Neural progenitor cell (in vitro differentiated cells): ENCODE results near the gene ARHGAP24. TPM values are rescaled to one million over a fixed set of nuclear protein-coding genes. Genes with fewer than 3 reads are reported as not detected.

Source experiments
- DNase-seq: peaks from one replicate; pipeline ENCODE4 v3.0.0-alpha.2; 2016; ENCODE audit warnings: low spot score
- H2AFZ ChIP-seq: fragments of 200-600 bp; sonication (generic); replicated peaks from 2 replicates; pipeline ENCODE4 v1.6.1; 2016; ENCODE audit warnings: antibody characterized with exemption
- H3F3A ChIP-seq: fragments of 200-600 bp; sonication (generic); 2 replicates; pipeline ENCODE4 v1.6.1; 2016; ENCODE audit warnings: antibody characterized with exemption, low read depth
- H3K27ac ChIP-seq: fragments of 200-600 bp; sonication (generic); 2 replicates; pipeline ENCODE4 v1.5.1; 2016; ENCODE audit warnings: mild to moderate bottlenecking
- H3K27me3 ChIP-seq: fragments of 200-600 bp; sonication (generic); 2 replicates; pipeline ENCODE4 v1.6.1; 2016; ENCODE audit warnings: mild to moderate bottlenecking, moderate library complexity
- H3K36me3 ChIP-seq: fragments of 200-600 bp; sonication (generic); 2 replicates; pipeline ENCODE4 v1.5.1; 2016
- H3K4me1 ChIP-seq: fragments of 200-600 bp; sonication (generic); 2 replicates; pipeline ENCODE4 v1.6.1; 2016; ENCODE audit warnings: mixed run types
- H3K4me2 ChIP-seq: fragments of 200-600 bp; sonication (generic); 2 replicates; pipeline ENCODE4 v1.6.1; 2016
- H3K4me3 ChIP-seq: fragments of 200-600 bp; sonication (generic); 2 replicates; pipeline ENCODE4 v1.5.1; 2016
- H3K79me2 ChIP-seq: fragments of 200-600 bp; sonication (generic); 2 replicates; pipeline ENCODE4 v1.6.1; 2016; ENCODE audit warnings: low read depth
- H3K9ac ChIP-seq: fragments of 200-600 bp; sonication (generic); 2 replicates; pipeline ENCODE4 v1.6.1; 2016
- H3K9me3 ChIP-seq: fragments of 200-600 bp; sonication (generic); 2 replicates; pipeline ENCODE4 v1.5.1; 2016; ENCODE audit warnings: low read depth
- H4K20me1 ChIP-seq: fragments of 200-600 bp; sonication (generic); 2 replicates; pipeline ENCODE4 v1.6.1; 2016; ENCODE audit warnings: low read depth
- H3K27ac Mint-ChIP-seq: 3 replicates; pipeline ENCODE4 v1.8.0; 2021; ENCODE audit warnings: mixed read lengths
- H3K27me3 Mint-ChIP-seq: 2 replicates; pipeline ENCODE4 v1.8.0; 2022; ENCODE audit warnings: low read depth, mild to moderate bottlenecking, inconsistent platforms, moderate library complexity, mixed read lengths; ENCODE audit not compliant: insufficient read depth
- H3K36me3 Mint-ChIP-seq: 3 replicates; pipeline ENCODE4 v1.8.0; 2021; ENCODE audit warnings: mixed read lengths
- H3K4me1 Mint-ChIP-seq: 3 replicates; pipeline ENCODE4 v1.8.0; 2021; ENCODE audit warnings: mixed read lengths
- H3K4me3 Mint-ChIP-seq: 3 replicates; pipeline ENCODE4 v1.8.0; 2021; ENCODE audit warnings: mild to moderate bottlenecking, moderate library complexity, mixed read lengths
- H3K9me3 Mint-ChIP-seq: 3 replicates; pipeline ENCODE4 v1.8.0; 2020; ENCODE audit warnings: mixed read lengths
- CTCF ChIP-seq: fragments of 200-600 bp; sonication (generic); IDR thresholded peaks from 2 replicates; pipeline ENCODE4 v1.5.1; 2017; ENCODE audit warnings: antibody characterized with exemption, mild to moderate bottlenecking
- EZH2 ChIP-seq: fragments of 200-600 bp; sonication (generic); IDR thresholded peaks from 2 replicates; pipeline ENCODE4 v1.6.1; 2017; ENCODE audit warnings: antibody characterized with exemption, mild to moderate bottlenecking, moderate library complexity
- EZH2phosphoT487 ChIP-seq: fragments of 200-600 bp; sonication (generic); IDR thresholded peaks from 2 replicates; pipeline ENCODE4 v1.6.1; 2017; ENCODE audit warnings: antibody characterized with exemption
- total RNA-seq: library from RNA; depleted of rRNA; stranded (reverse); fragments of >200 nt; gene quantifications from 2 replicates; pipeline ENCODE4 v1.2.3, GENCODE V29; 2015; ENCODE audit warnings: low replicate concordance

Gene ARHGAP24
- total RNA-seq, 1 donor from 2014 or later, result 2.2 TPM

GRCh38 chr4:85938062-85938461 lies 463.1 kb downstream of the ARHGAP24 start:
- TF ChIP-seq EZH2 (no peak), EZH2phosphoT487 (no peak), CTCF (no peak)
- no peak overlapping the region for H3K9ac ChIP-seq
- H3K27ac ChIP-seq, result no peak overlapping the region
- DNase-seq, result no peak
- Mint-ChIP-seq H3K27ac (no peak overlapping the region), H3K4me1 (peaks cover 28% of the 10 kb centered on the region), H3K27me3 (no peaks in the 10 kb centered on the region), H3K36me3 (no peaks in the 10 kb centered on the region), H3K9me3 (no peaks in the 10 kb centered on the region), H3K4me3 (no peak overlapping the region)
- no peaks in the 10 kb centered on the region for H3K36me3 ChIP-seq
- H3K9me3 ChIP-seq, result no peaks in the 10 kb centered on the region
- H3K27me3 ChIP-seq, result no peaks in the 10 kb centered on the region
- no peak overlapping the region for H2AFZ ChIP-seq
- H4K20me1 ChIP-seq, result no peaks in the 10 kb centered on the region
- no peaks in the 10 kb centered on the region for H3K79me2 ChIP-seq
- peaks cover 4% of the 10 kb centered on the region for H3F3A ChIP-seq
- H3K4me3 ChIP-seq, result no peak overlapping the region
- peaks cover 10% of the 10 kb centered on the region for H3K4me1 ChIP-seq
- no peak overlapping the region for H3K4me2 ChIP-seq

- no peak overlapping the region for H3K9ac ChIP-seq
Measured at GRCh38 chr4:85938902-85939301, 464.0 kb downstream of the ARHGAP24 start.

GRCh38 chr4:85939595-85939994 lies 464.6 kb downstream of the ARHGAP24 start:
- Histone ChIP-seq H3K36me3 (no peaks in the 10 kb centered on the region), H3K9ac (no peak overlapping the region), H2AFZ (no peak overlapping the region), H3K4me2 (no peak overlapping the region), H3F3A (no peaks in the 10 kb centered on the region), H4K20me1 (no peaks in the 10 kb centered on the region), H3K4me3 (no peak overlapping the region), H3K27ac (no peak overlapping the region), H3K27me3 (no peaks in the 10 kb centered on the region), H3K79me2 (no peaks in the 10 kb centered on the region), H3K4me1 (no peaks in the 10 kb centered on the region), H3K9me3 (no peaks in the 10 kb centered on the region)
- TF ChIP-seq EZH2phosphoT487 (no peak), CTCF (no peak)
- no peak overlapping the region for H3K27ac Mint-ChIP-seq
- H3K27me3 Mint-ChIP-seq, result no peaks in the 10 kb centered on the region
- H3K4me1 Mint-ChIP-seq, result peaks cover 17% of the 10 kb centered on the region
- DNase-seq, result no peak
- peaks cover 5% of the 10 kb centered on the region for H3K36me3 Mint-ChIP-seq
- no peaks in the 10 kb centered on the region for H3K9me3 Mint-ChIP-seq
- no peak overlapping the region for H3K4me3 Mint-ChIP-seq

More at GRCh38 chr4:85938902-85939301, 464.0 kb downstream of the ARHGAP24 start:
- no peak for DNase-seq
- TF ChIP-seq CTCF (no peak), EZH2phosphoT487 (no peak), EZH2 (no peak)
- Histone ChIP-seq H3K27ac (no peak overlapping the region), H3K4me2 (no peak overlapping the region), H3K27me3 (no peaks in the 10 kb centered on the region), H3K4me3 (no peak overlapping the region), H3K36me3 (no peaks in the 10 kb centered on the region), H4K20me1 (no peaks in the 10 kb centered on the region), H3K79me2 (no peaks in the 10 kb centered on the region), H3K9me3 (no peaks in the 10 kb centered on the region), H3K4me1 (peaks cover 2% of the 10 kb centered on the region), H3F3A (no peaks in the 10 kb centered on the region), H2AFZ (no peak overlapping the region)
- Mint-ChIP-seq H3K4me1 (peaks cover 21% of the 10 kb centered on the region), H3K27ac (no peak overlapping the region), H3K9me3 (no peaks in the 10 kb centered on the region), H3K27me3 (no peaks in the 10 kb centered on the region), H3K36me3 (peaks cover under 1% of the 10 kb centered on the region), H3K4me3 (no peak overlapping the region)
